Parathyroid adenoma (tissue), 2 donors: Measurements from ENCODE around the gene PPP6R1.
A peak's percentile ranks its signal among the peaks of the same experiment; 100 is the strongest.

Experiments used
- H2AFZ ChIP-seq: fragments of 300-600 bp; sonication (generic); one replicate; pipeline ENCODE4 v1.7.0; 2017; ENCODE audit warnings: antibody characterized with exemption, mild to moderate bottlenecking
- H3K27ac ChIP-seq: fragments of 300-600 bp; sonication (generic); one replicate; pipeline ENCODE4 v1.7.0; 2017
- H3K27me3 ChIP-seq: fragments of 300-600 bp; sonication (generic); one replicate; pipeline ENCODE4 v1.7.0; 2017; ENCODE audit warnings: low read length; ENCODE audit not compliant: control insufficient read depth, insufficient read depth
- H3K36me3 ChIP-seq: fragments of 300-600 bp; sonication (generic); one replicate; pipeline ENCODE4 v1.7.0; 2017; ENCODE audit warnings: low read length; ENCODE audit not compliant: control insufficient read depth, insufficient read depth
- H3K4me1 ChIP-seq: fragments of 300-600 bp; sonication (generic); one replicate; pipeline ENCODE4 v1.7.0; 2017; ENCODE audit warnings: control low read depth
- H3K4me2 ChIP-seq: fragments of 300-600 bp; sonication (generic); one replicate; pipeline ENCODE4 v1.7.0; 2017; ENCODE audit warnings: low read length
- H3K4me3 ChIP-seq: fragments of 300-600 bp; sonication (generic); one replicate; pipeline ENCODE4 v1.7.0; 2017; ENCODE audit warnings: low read depth, low read length
- H3K79me2 ChIP-seq: fragments of 300-600 bp; sonication (generic); one replicate; pipeline ENCODE4 v1.7.0; 2017; ENCODE audit warnings: control low read depth
- H3K9ac ChIP-seq: fragments of 300-600 bp; sonication (generic); one replicate; pipeline ENCODE4 v1.7.0; 2017; ENCODE audit warnings: mild to moderate bottlenecking
- H3K9me3 ChIP-seq: fragments of 300-600 bp; sonication (generic); one replicate; pipeline ENCODE4 v1.7.0; 2017; ENCODE audit warnings: low read length; ENCODE audit not compliant: control insufficient read depth
- CTCF ChIP-seq: fragments of 300-600 bp; sonication (generic); IDR thresholded peaks from one replicate; pipeline ENCODE4 v1.7.0; 2017; ENCODE audit warnings: antibody characterized with exemption, mild to moderate bottlenecking
- donor health status: primary hyperparathyroidism.

The PPP6R1 gene

DNA sequence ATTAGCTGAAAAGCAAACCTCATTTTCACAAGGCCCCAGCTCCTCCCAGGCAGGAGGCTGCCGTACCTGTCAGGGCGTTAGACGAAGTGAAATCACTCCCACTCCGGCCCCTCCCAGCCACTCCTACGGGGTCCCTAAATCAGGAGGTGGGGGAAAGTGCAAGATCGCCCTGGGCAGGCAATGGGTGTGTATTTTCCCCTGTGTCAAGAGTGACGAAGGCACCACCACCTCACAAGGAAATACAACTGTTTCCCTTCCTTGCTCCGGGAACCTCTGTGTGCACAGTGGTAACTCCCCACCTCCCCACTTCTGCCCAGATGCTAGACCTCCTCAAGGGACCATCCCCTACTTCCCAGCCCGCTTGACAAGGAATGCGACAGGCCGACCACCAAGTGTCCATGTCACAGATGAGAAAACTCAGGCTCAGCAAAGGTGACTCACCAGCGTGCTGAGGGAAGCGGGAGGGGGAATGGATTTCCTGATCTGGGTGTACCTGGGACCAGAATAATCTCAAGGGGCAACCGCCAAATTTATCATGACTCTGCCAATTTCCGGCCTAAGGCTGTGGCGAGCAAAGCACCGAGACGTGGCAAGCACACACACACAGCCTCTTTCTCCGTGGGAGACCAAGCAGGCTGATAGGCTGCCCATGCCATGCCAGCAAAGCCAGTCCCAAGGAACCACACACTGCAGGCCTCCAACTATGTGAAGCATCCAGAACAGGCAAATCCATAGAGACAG lies 7.3 kb downstream of the PPP6R1 start:
- Histone ChIP-seq H3K27me3 (no peaks in the 10 kb centered on the region), H3K9me3 (no peaks in the 10 kb centered on the region), H3K4me2 (no peak overlapping the region), H3K4me3 (no peak overlapping the region), H3K4me1 (peaks cover 12% of the 10 kb centered on the region), H2AFZ (no peak overlapping the region), H3K9ac (no peak overlapping the region), H3K36me3 (no peaks in the 10 kb centered on the region), H3K27ac (no peak overlapping the region), H3K79me2 (peaks cover 71% of the 10 kb centered on the region)
- no peak for TF ChIP-seq CTCF

- Histone ChIP-seq H3K4me2 (no peak overlapping the region), H3K79me2 (peaks cover 67% of the 10 kb centered on the region), H2AFZ (no peak overlapping the region), H3K9me3 (no peaks in the 10 kb centered on the region), H3K27me3 (no peaks in the 10 kb centered on the region), H3K36me3 (no peaks in the 10 kb centered on the region), H3K9ac (no peak overlapping the region), H3K27ac (peak overlapping the region; percentile 60), H3K4me1 (peaks cover 9% of the 10 kb centered on the region), H3K4me3 (no peak overlapping the region)
- no peak for TF ChIP-seq CTCF
Measured at GRCh38 chr19:55250262-55251036, 8.4 kb downstream of the PPP6R1 start.

GRCh38 chr19:55249841-55250240 lies 9.0 kb downstream of the PPP6R1 start:
- Histone ChIP-seq H3K27me3 (no peaks in the 10 kb centered on the region), H3K4me2 (no peak overlapping the region), H3K4me1 (peaks cover 9% of the 10 kb centered on the region), H2AFZ (no peak overlapping the region), H3K36me3 (no peaks in the 10 kb centered on the region), H3K9me3 (no peaks in the 10 kb centered on the region), H3K27ac (peak overlapping the region; percentile 60), H3K4me3 (no peak overlapping the region), H3K9ac (no peak overlapping the region), H3K79me2 (peaks cover 69% of the 10 kb centered on the region)
- no peak for TF ChIP-seq CTCF

DNA sequence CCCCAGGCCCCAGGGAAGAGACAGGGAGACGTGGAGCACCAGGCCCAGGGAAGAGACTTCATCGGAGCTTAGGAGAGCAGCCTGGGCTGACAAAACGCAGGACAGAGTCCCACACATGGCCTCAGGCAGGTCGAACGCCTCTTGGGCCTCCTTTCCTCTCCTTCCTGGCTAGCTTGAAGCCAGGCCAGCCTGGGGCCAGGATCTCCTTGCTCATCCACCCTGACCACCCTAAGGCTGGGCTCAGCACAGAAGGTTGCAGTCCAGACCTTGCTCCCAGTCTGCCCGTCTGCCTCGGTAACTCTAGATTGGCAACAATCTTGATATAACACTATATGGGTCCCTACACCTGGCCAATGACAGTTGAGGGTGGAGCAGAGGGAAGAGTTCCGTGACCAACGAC lies 10.1 kb downstream of the PPP6R1 start:
- Histone ChIP-seq H3K27ac (no peak overlapping the region), H3K36me3 (no peaks in the 10 kb centered on the region), H2AFZ (no peak overlapping the region), H3K4me1 (peaks cover 9% of the 10 kb centered on the region), H3K4me2 (no peak overlapping the region), H3K27me3 (no peaks in the 10 kb centered on the region), H3K79me2 (peaks cover 62% of the 10 kb centered on the region), H3K4me3 (no peak overlapping the region), H3K9me3 (no peaks in the 10 kb centered on the region), H3K9ac (no peak overlapping the region)
- TF ChIP-seq CTCF = no peak
